K562 (cell line): Measurements from ENCODE around the gene APLNR. TPM values are rescaled to one million over a fixed set of nuclear protein-coding genes. Genes with fewer than 3 reads are reported as not detected.

Experiments used
- ATAC-seq: fragments of 200-7000 bp; cut with Tn5 transposase; 3 replicates; pipeline ENCODE4 v1.9.1; 2020; ENCODE audit warnings: moderate library complexity
- BruUV-seq: library from RNA; stranded (reverse); fragments of 400-500 nt; replicated peaks from 2 replicates; lab custom pipeline; 2021; lab: Mats Ljungman, UMichigan
- CTCF ChIA-PET: fragments of 300-600 bp; formaldehyde crosslinking; extraction: SDS; loops from one replicate; lab custom pipeline; 2021; ENCODE audit warnings: low intra/inter-chr PET ratio; lab: Yijun Ruan, JAX
- POLR2A ChIA-PET: fragments of 300-600, 350-650 bp; sonication (Branson Sonifier 250); formaldehyde crosslinking; extraction: SDS; loops from one replicate; lab custom pipeline; 2021; ENCODE audit warnings: antibody characterized with exemption, inconsistent platforms; lab: Yijun Ruan, JAX
- DNase-seq, 4 experiments: peaks; one replicate each; pipeline versions ENCODE4 v3.0.0 to v3.0.0-alpha.2; 2011 to 2018; ENCODE audit warnings: low spot score in 3 of 4, mixed read lengths in 3 of 4; ENCODE audit errors: extremely low read depth in 1 of 4
- FAIRE-seq: peaks from 2 replicates; lab custom pipeline; 2011; peaks lifted over from hg19 to GRCh38; lab: Jason Lieb, UNC
- H2AFZ ChIP-seq: 2 replicates; pipeline ENCODE4 v1.6.0; 2011; ENCODE audit warnings: low read depth, low read length, control low read depth, inconsistent platforms
- H3K27ac ChIP-seq: fragments of 200-600 bp; 3 replicates; pipeline ENCODE4 v1.8.0; 2011; ENCODE audit warnings: low read depth, mild to moderate bottlenecking, control low read depth, inconsistent platforms, low read length, moderate library complexity, mixed read lengths; ENCODE audit errors: extremely low read depth
- H3K27me3 ChIP-seq, 2 experiments: fragments of 300-600 bp in 1 of 2; 2 replicates in 1 of 2; 3 replicates in 1 of 2; pipeline versions ENCODE4 v1.6.0 to v1.8.0; 2011; ENCODE audit warnings: inconsistent platforms in 2 of 2, low read length in 2 of 2, mild to moderate bottlenecking in 1 of 2, mixed read lengths in 1 of 2, moderate library complexity in 1 of 2; ENCODE audit not compliant: control insufficient read depth in 2 of 2, insufficient read depth in 2 of 2
- H3K36me3 ChIP-seq: fragments of 300-600 bp; 3 replicates; pipeline ENCODE4 v1.8.0; 2011; ENCODE audit warnings: mild to moderate bottlenecking, low read length, inconsistent platforms; ENCODE audit not compliant: control insufficient read depth, insufficient read depth
- H3K4me1 ChIP-seq, 2 experiments: fragments of 200-600 bp in 1 of 2; replicated peaks in 1 of 2; 2 replicates in 1 of 2; 3 replicates in 1 of 2; pipeline versions ENCODE4 v1.5.1 to v1.8.0; 2011; ENCODE audit warnings: inconsistent platforms in 2 of 2, low read length in 2 of 2, mild to moderate bottlenecking in 1 of 2, mixed read lengths in 1 of 2, moderate library complexity in 1 of 2; ENCODE audit not compliant: control insufficient read depth in 2 of 2, insufficient read depth in 2 of 2
- H3K4me2 ChIP-seq: 2 replicates; pipeline ENCODE4 v1.6.1; 2011; ENCODE audit warnings: low read length, control low read depth, inconsistent platforms, mixed read lengths; ENCODE audit not compliant: insufficient read depth
- H3K4me3 ChIP-seq: fragments of 200-600 bp; sonication (generic), shearing (Covaris generic); 2 replicates; pipeline ENCODE4 v1.5.1; 2016; ENCODE audit warnings: control low read depth, inconsistent platforms
- H3K79me2 ChIP-seq: fragments of 200-600 bp; 3 replicates; pipeline ENCODE4 v1.8.0; 2011; ENCODE audit warnings: low read length, inconsistent platforms; ENCODE audit not compliant: control insufficient read depth, insufficient read depth
- H3K9ac ChIP-seq, 2 experiments: 2 replicates each; pipeline versions ENCODE4 v1.6.0 to v1.6.1; 2011; ENCODE audit warnings: low read depth in 2 of 2, low read length in 2 of 2, control low read depth in 1 of 2, inconsistent platforms in 1 of 2, mild to moderate bottlenecking in 1 of 2, mixed read lengths in 1 of 2; ENCODE audit not compliant: insufficient read depth in 1 of 2
- H3K9me1 ChIP-seq: one replicate; pipeline ENCODE4 v1.6.0; 2011; ENCODE audit warnings: inconsistent platforms, mild to moderate bottlenecking, low read length, moderate library complexity; ENCODE audit not compliant: control insufficient read depth, insufficient read depth
- H3K9me3 ChIP-seq: replicated peaks from 2 replicates; pipeline ENCODE4 v1.5.1; 2011; ENCODE audit warnings: low read depth, low read length, inconsistent platforms; ENCODE audit not compliant: control insufficient read depth, insufficient read depth
- H4K20me1 ChIP-seq: replicated peaks from 2 replicates; pipeline ENCODE4 v1.6.1; 2011; ENCODE audit warnings: low read length, inconsistent platforms, mixed read lengths; ENCODE audit not compliant: control insufficient read depth, insufficient read depth
- DACH1 ChIP-seq: fragments of 450-650 bp; IDR thresholded peaks from 2 replicates; pipeline ENCODE4 v1.6.1; 2018; ENCODE audit not compliant: partially characterized antibody
- ELF4 ChIP-seq: fragments of 450-650 bp; formaldehyde crosslinking; IDR thresholded peaks from 2 replicates; pipeline ENCODE4 v1.4.0; 2022; ENCODE audit warnings: missing genetic modification characterization
- ETS2 ChIP-seq: IDR thresholded peaks from 2 replicates; pipeline ENCODE4 v1.6.1; 2016; ENCODE audit warnings: borderline replicate concordance, missing genetic modification characterization, mild to moderate bottlenecking, moderate library complexity, missing compliant biosample characterization; ENCODE audit not compliant: poor library complexity, severe bottlenecking
- FIP1L1 ChIP-seq: fragments of 200-400 bp; formaldehyde crosslinking; IDR thresholded peaks from 2 replicates; pipeline ENCODE4 v1.6.1; 2018; ENCODE audit warnings: mild to moderate bottlenecking, low read depth, low read length; ENCODE audit not compliant: poor library complexity, severe bottlenecking
- FOXJ2 ChIP-seq: fragments of 200-800 bp; sonication (Bioruptor generic); IDR thresholded peaks from 2 replicates; pipeline ENCODE4 v1.6.1; 2016; ENCODE audit warnings: missing genetic modification characterization, missing compliant biosample characterization
- HSF4 ChIP-seq: fragments of 250-450 bp; sonication (Bioruptor Pico); IDR thresholded peaks from 2 replicates; pipeline ENCODE4 v2.1.2; 2022; ENCODE audit warnings: mild to moderate bottlenecking, moderate library complexity, borderline replicate concordance
- MCM7 ChIP-seq, 2 experiments: fragments of 450-650 bp; IDR thresholded peaks; 2 replicates each; pipeline ENCODE4 v1.6.1; 2016 to 2018
- PCBP1 ChIP-seq: fragments of 200-400 bp; formaldehyde crosslinking; IDR thresholded peaks from 2 replicates; pipeline ENCODE4 v1.6.1; 2018; ENCODE audit warnings: mild to moderate bottlenecking, low read depth, low read length; ENCODE audit not compliant: poor library complexity, severe bottlenecking
- TCF3 ChIP-seq: sonication (generic); formaldehyde crosslinking; IDR thresholded peaks from 2 replicates; pipeline ENCODE4 v1.4.0; 2020; ENCODE audit warnings: mild to moderate bottlenecking, missing genetic modification reagents
- ZNF140 ChIP-seq: fragments of 250-450 bp; sonication (Bioruptor Pico); IDR thresholded peaks from 2 replicates; pipeline ENCODE4 v1.8.0; 2021; ENCODE audit warnings: moderate library complexity, mild to moderate bottlenecking, inconsistent platforms
- ZNF3 ChIP-seq: fragments of 250-450 bp; sonication (Bioruptor Pico); IDR thresholded peaks from 2 replicates; pipeline ENCODE4 v1.5.0; 2021; ENCODE audit warnings: mild to moderate bottlenecking, moderate library complexity
- WGBS: fragments of 100-300 bp; shearing (Covaris generic); methylation state at CpG from one replicate; pipeline ENCODE4 v1.1.6; 2016; ENCODE audit warnings: low coverage, mixed read lengths; ENCODE audit not compliant: insufficient coverage; ENCODE audit errors: missing lambda C conversion rate; 5-methylcytosine and 5-hydroxymethylcytosine counted together
- in situ Hi-C: fragments of 300-500 bp; cut with MboI; formaldehyde crosslinking; loops from 4 replicates; pipeline ENCODE4 v1.15.0; 2018; ENCODE audit warnings: inconsistent platforms, mixed read lengths
- intact Hi-C: fragments of 100-400 bp; cut with micrococcal nuclease; formaldehyde crosslinking; loops from 2 replicates; pipeline ENCODE4 v1.14.2; 2022
- polyA plus RNA-seq, 8 experiments: library from polyadenylated mRNA; depleted of rRNA in 4 of 8; stranded (reverse) in 5 of 8; unstranded in 3 of 8; fragments of >200 nt; fragmentation: Nextera tagmentation in 2 of 8; fragmentation: Illumina TruSeq in 1 of 8; extraction: Ambion mirVana in 2 of 8; extraction: Trizol in 1 of 8; gene quantifications; 2 replicates each; pipeline versions ENCODE4 v1.2.1 to v1.2.3, GENCODE V29; 2011 to 2014; ENCODE audit warnings: inconsistent platforms in 1 of 8, missing spikeins in 1 of 8
- total RNA-seq, 7 experiments: library from RNA; depleted of rRNA in 6 of 7; stranded (reverse); fragments of >200 nt in 6 of 7; fragmentation: Illumina TruSeq in 2 of 7; extraction: Trizol in 2 of 7; gene quantifications; 2 replicates each; pipeline versions ENCODE4 v1.2.1 to v1.2.3, GENCODE V29; 2011 to 2021; ENCODE audit warnings: low replicate concordance in 1 of 7
- TF ChIP-seq, protein P1 (sequence below): fragments of 150-350 bp; conservative IDR thresholded peaks from 2 replicates; pipeline ENCODE4 v1.6.1; 2014; ENCODE audit warnings: low read length
- TF ChIP-seq, protein P2 (sequence below): fragments of 450-650 bp; IDR thresholded peaks from 2 replicates; pipeline ENCODE4 v1.6.1; 2016; ENCODE audit warnings: low read depth

APLNR gene
- total and polyA plus RNA-seq, 9 of the 15 experiments (the other 6 are each of a cell fraction or from before 2014, with no cell fraction given), result 0.15 to 2.0 (median 0.65) TPM

DNA sequence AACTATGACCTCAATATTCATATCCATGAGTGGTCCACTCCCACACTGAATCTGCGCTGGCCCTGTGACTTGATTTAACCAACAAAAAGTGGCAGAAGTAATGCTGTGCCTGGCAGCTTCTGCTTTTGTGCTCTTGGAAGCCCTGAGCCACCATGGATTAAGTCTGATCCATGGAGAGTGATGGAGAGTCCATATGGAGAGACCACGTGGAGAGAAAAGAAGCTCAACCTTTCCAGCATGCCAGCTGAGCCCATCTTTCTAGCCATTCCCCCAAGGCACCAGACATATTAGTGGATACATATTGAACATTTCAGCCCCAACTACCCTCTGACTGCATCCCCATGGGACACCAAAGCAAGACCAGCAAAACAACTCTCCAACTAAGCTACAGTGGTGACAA lies 39.3 kb downstream of the APLNR start:
- no peak overlapping the region for H3K9ac ChIP-seq
- H2AFZ ChIP-seq, result no peak overlapping the region
- DNase-seq (no peak), FAIRE-seq (no peak), ATAC-seq (no peak)
- POLR2A ChIA-PET, result interaction anchor here (0.9 to 2.1 kb wide), 2 partner anchors 9 to 19 kb away, joined by 3 to 6 read pairs; no protein-coding TSS in a partner anchor
- no peaks in the 10 kb centered on the region for H4K20me1 ChIP-seq
- no peaks in the 10 kb centered on the region for H3K9me1 ChIP-seq
- H3K27me3 ChIP-seq, result peaks cover 17 to 22% of the 10 kb centered on the region in 2 experiments
- in situ Hi-C loops (no loop called here), intact Hi-C loops (no loop called here)
- no peaks in the 10 kb centered on the region for H3K79me2 ChIP-seq
- no peak overlapping the region for H3K4me3 ChIP-seq
- no peaks in the 10 kb centered on the region for H3K4me1 ChIP-seq
- CTCF ChIA-PET, result no interaction called here
- no peaks in the 10 kb centered on the region for H3K36me3 ChIP-seq
- WGBS, result 0% methylated on average over 2 of the region's 2 CpGs
- H3K27ac ChIP-seq, result no peak overlapping the region
- H3K4me2 ChIP-seq, result no peak overlapping the region
- BruUV-seq, result no TSS peak
- no peaks in the 10 kb centered on the region for H3K9me3 ChIP-seq
- TF ChIP-seq ZNF140 (no peak), MCM7 (IDR thresholded peaks at IDR 0.05) (no peak), ETS2 (tag) (no peak), FOXJ2 (tag) (no peak), DACH1 (no peak), ELF4 (CRISPR knock-in tag) (no peak), PCBP1 (no peak), ZNF3 (CRISPR knock-in tag) (no peak), HSF4 (CRISPR knock-in tag) (no peak), TCF3 (CRISPR knock-in tag) (no peak), FIP1L1 (no peak)
- TF ChIP-seq, protein P1, sequence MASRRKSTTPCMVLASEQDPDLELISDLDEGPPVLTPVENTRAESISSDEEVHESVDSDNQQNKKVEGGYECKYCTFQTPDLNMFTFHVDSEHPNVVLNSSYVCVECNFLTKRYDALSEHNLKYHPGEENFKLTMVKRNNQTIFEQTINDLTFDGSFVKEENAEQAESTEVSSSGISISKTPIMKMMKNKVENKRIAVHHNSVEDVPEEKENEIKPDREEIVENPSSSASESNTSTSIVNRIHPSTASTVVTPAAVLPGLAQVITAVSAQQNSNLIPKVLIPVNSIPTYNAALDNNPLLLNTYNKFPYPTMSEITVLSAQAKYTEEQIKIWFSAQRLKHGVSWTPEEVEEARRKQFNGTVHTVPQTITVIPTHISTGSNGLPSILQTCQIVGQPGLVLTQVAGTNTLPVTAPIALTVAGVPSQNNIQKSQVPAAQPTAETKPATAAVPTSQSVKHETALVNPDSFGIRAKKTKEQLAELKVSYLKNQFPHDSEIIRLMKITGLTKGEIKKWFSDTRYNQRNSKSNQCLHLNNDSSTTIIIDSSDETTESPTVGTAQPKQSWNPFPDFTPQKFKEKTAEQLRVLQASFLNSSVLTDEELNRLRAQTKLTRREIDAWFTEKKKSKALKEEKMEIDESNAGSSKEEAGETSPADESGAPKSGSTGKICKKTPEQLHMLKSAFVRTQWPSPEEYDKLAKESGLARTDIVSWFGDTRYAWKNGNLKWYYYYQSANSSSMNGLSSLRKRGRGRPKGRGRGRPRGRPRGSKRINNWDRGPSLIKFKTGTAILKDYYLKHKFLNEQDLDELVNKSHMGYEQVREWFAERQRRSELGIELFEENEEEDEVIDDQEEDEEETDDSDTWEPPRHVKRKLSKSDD, result no peak
- TF ChIP-seq, protein P2, sequence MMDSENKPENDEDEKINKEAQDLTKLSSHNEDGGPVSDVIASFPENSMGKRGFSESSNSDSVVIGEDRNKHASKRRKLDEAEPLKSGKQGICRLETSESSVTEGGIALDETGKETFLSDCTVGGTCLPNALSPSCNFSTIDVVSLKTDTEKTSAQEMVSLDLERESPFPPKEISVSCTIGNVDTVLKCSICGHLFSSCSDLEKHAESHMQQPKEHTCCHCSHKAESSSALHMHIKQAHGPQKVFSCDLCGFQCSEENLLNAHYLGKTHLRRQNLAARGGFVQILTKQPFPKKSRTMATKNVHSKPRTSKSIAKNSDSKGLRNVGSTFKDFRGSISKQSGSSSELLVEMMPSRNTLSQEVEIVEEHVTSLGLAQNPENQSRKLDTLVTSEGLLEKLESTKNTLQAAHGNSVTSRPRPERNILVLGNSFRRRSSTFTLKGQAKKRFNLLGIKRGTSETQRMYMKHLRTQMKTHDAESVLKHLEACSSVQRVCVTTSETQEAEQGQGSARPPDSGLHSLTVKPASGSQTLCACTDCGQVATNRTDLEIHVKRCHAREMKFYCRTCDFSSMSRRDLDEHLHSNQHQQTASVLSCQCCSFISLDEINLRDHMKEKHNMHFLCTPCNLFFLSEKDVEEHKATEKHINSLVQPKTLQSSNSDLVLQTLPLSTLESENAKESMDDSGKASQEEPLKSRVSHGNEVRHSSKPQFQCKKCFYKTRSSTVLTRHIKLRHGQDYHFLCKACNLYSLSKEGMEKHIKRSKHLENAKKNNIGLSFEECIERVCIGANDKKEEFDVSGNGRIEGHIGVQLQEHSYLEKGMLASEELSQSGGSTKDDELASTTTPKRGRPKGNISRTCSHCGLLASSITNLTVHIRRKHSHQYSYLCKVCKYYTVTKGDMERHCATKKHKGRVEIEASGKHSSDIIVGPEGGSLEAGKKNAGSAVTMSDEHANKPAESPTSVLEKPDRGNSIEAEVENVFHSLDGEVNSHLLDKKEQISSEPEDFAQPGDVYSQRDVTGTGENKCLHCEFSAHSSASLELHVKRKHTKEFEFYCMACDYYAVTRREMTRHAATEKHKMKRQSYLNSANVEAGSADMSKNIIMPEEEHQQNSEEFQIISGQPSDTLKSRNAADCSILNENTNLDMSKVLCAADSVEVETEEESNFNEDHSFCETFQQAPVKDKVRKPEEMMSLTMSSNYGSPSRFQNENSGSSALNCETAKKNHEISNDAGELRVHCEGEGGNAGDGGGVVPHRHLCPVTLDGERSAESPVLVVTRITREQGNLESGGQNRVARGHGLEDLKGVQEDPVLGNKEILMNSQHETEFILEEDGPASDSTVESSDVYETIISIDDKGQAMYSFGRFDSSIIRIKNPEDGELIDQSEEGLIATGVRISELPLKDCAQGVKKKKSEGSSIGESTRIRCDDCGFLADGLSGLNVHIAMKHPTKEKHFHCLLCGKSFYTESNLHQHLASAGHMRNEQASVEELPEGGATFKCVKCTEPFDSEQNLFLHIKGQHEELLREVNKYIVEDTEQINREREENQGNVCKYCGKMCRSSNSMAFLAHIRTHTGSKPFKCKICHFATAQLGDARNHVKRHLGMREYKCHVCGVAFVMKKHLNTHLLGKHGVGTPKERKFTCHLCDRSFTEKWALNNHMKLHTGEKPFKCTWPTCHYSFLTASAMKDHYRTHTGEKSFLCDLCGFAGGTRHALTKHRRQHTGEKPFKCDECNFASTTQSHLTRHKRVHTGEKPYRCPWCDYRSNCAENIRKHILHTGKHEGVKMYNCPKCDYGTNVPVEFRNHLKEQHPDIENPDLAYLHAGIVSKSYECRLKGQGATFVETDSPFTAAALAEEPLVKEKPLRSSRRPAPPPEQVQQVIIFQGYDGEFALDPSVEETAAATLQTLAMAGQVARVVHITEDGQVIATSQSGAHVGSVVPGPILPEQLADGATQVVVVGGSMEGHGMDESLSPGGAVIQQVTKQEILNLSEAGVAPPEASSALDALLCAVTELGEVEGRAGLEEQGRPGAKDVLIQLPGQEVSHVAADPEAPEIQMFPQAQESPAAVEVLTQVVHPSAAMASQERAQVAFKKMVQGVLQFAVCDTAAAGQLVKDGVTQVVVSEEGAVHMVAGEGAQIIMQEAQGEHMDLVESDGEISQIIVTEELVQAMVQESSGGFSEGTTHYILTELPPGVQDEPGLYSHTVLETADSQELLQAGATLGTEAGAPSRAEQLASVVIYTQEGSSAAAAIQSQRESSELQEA, result no peak
